Skeletal muscle satellite cell (primary cell): ENCODE measurements around the gene TFPI.

Experiments used
- H3K27me3 ChIP-seq: 2 replicates; pipeline ENCODE4 v1.7.0; 2013; ENCODE audit warnings: low read length; ENCODE audit not compliant: control insufficient read depth, insufficient read depth
- H3K36me3 ChIP-seq: 2 replicates; pipeline ENCODE4 v1.7.0; 2013; ENCODE audit warnings: mild to moderate bottlenecking, control low read depth, low read length; ENCODE audit not compliant: insufficient read depth
- H3K4me1 ChIP-seq: 2 replicates; pipeline ENCODE4 v1.7.0; 2013; ENCODE audit warnings: low read length; ENCODE audit not compliant: control insufficient read depth, insufficient read depth
- H3K4me2 ChIP-seq: 2 replicates; pipeline ENCODE4 v1.7.0; 2013; ENCODE audit warnings: mild to moderate bottlenecking, low read length
- H3K4me3 ChIP-seq: 2 replicates; pipeline ENCODE4 v1.7.0; 2013; ENCODE audit warnings: low read length
- H3K9ac ChIP-seq: 2 replicates; pipeline ENCODE4 v1.7.0; 2013; ENCODE audit warnings: mild to moderate bottlenecking, low read depth, low read length, moderate library complexity
- H3K9me3 ChIP-seq: replicated peaks from 2 replicates; pipeline ENCODE4 v1.7.0; 2013; ENCODE audit warnings: mild to moderate bottlenecking, control low read depth, low read length

The TFPI gene

DNA sequence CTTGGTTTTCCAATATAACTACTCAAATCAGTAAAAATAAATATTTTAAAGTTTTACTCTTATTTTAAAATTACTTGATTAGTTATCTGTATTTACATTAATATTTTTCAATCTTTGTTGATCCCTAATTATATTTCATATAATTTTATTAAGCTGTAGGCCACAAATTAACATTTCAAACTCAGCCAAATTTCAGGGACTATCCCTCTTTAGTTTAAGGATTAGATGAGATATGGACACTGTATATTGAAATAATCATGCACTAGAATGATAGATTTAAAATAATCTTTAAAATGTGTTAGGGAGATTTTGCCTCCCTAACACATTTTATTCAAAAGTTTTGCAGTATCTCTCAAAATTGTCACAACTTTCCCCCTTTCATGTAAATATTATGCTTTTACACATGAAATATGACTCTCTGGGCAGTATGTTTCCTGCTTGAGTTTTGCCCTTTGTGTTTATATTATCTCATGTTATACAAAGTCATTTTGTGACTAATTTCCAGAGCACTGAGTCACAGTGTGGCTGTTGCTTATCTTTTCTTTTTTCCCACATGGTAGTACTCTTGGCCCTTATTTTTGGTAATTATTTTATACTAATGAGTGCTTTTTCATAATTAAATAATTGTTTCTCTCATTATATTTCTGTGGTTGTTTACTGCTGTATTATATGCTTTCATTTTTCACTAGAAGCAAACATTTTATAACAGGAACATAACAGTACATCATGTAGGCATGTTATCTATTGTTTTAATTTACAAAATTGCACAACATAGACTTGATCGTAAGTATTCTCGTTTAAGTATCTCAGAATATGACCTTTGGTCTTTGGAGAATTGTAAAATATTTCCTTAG is 1.2 kb downstream of the TFPI start:
- Histone ChIP-seq H3K27me3 (no peaks in the 10 kb centered on the region), H3K4me2 (peak overlapping the region; percentile 78), H3K4me3 (peak overlapping the region; percentile 79), H3K4me1 (peaks cover 44% of the 10 kb centered on the region), H3K36me3 (peaks cover 22% of the 10 kb centered on the region), H3K9me3 (no peaks in the 10 kb centered on the region), H3K9ac (peak overlapping the region; percentile 98)

DNA sequence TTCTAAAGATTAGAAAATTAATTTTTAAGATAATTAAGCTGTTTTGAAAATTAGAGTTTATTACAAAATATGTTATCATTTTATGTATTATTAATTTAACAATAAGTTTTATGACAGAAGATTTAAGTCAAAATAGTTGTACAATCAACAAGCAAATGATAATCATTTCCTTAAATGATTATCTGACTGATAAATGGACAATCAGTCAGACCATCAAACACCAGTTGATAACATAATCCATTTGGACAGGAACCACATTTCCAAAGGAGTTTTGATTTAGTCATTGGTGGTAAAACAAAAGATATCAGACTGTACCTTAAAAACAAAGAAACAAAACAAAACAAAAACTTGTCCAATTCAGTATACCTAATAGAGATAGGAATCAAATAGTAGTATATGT is 1.9 kb downstream of the TFPI start:
- Histone ChIP-seq H3K4me2 (peak overlapping the region; percentile 78), H3K4me1 (peaks cover 50% of the 10 kb centered on the region), H3K4me3 (peak overlapping the region; percentile 79), H3K9ac (peak overlapping the region; percentile 98), H3K36me3 (peaks cover 22% of the 10 kb centered on the region), H3K27me3 (no peaks in the 10 kb centered on the region), H3K9me3 (no peaks in the 10 kb centered on the region)

DNA sequence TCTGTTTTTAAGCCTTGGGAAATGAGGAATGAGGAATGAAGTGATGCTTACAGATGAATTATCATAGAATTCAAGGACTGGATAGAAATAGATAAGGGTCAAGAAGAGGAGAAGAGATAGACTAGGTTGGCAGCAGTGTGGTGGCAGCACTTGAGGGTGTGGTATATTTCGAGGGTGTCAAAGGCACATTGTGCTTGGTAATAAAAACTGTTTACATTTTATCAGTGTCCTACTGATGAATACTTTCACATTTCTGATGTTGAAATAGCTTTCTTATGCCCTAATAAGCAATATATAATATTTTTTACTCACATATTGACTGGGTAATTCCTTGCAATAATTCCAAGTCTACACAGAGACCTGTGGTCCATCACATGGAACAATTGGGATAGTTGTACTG is 3.4 kb downstream of the TFPI start:
- Histone ChIP-seq H3K9ac (peak overlapping the region; percentile 98), H3K4me1 (peaks cover 64% of the 10 kb centered on the region), H3K9me3 (no peaks in the 10 kb centered on the region), H3K4me3 (peak overlapping the region; percentile 79), H3K4me2 (peak overlapping the region; percentile 78), H3K36me3 (peaks cover 31% of the 10 kb centered on the region), H3K27me3 (no peaks in the 10 kb centered on the region)

DNA sequence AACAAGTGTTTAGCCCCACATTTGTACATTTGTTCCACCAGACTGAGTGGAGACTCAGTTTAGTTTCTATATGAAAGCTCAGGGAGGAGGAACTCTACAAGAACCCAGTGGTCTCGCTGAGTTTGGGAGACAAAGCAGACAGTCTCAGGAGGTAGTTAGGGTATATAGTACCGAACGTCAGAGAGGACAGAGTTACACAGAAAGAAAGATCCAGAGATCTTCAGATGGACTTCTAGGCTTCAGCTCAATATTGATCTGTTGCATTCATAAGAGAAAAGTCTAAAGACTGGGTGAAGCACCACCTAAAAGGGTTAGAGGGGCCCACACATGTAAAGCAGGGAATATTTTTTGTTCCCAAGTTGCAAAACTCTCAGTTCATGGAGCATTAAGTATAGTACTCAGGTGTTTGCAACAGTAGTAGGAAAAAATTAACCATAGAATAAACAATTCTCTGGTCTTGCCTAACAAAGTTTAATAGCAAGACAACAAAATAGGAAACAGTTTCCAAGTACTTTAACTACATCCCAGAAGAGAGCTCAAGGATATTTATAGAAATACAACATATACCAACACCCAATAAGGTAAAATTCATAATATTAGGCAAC is 4.2 kb downstream of the TFPI start:
- Histone ChIP-seq H3K36me3 (peaks cover 31% of the 10 kb centered on the region), H3K4me3 (peak overlapping the region; percentile 79), H3K4me2 (peak overlapping the region; percentile 78), H3K4me1 (peaks cover 68% of the 10 kb centered on the region), H3K27me3 (no peaks in the 10 kb centered on the region), H3K9me3 (no peaks in the 10 kb centered on the region), H3K9ac (peak overlapping the region; percentile 67)

DNA sequence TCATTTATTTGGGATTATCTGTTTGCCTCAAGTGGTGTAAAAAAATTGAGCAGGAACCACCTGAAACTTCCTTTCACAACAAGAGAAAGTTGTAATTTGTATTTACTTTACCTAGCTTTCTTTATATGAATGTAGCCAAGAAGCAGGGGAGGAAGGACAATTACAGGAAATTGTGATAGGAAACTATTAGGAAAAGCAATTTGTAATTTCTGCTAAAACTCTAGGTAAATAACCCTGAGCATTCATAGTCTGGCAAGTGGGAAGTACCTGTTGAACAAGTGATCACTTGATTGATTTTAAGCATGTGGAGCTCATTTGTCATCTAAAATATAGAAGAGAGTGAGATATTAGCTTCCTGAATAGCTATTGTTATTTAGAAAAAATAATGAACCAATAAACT is 5.0 kb downstream of the TFPI start:
- Histone ChIP-seq H3K4me3 (peak overlapping the region; percentile 11), H3K9ac (peak overlapping the region; percentile 67), H3K9me3 (no peaks in the 10 kb centered on the region)

DNA sequence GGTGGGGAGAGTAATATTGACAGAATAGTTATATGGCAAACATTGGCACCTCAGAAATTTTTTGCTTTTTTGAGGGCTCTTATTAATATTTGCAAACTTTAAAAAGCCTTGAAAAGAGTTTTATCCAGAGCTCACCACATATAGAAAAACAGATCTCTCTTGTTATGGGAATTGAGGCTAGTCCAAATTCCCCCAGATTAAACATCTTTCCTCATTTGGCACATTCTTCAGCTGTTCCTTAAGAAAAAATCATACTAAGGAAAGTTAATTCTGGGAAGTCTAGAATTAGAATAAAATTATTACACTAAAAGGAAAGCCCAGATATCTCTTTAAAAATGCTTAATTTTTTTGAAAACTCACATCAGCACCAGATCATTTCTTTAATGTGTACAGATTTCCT is 5.6 kb downstream of the TFPI start:
- Histone ChIP-seq H3K36me3 (peaks cover 44% of the 10 kb centered on the region), H3K9me3 (no peaks in the 10 kb centered on the region), H3K27me3 (no peaks in the 10 kb centered on the region), H3K4me1 (peaks cover 78% of the 10 kb centered on the region), H3K4me2 (peak overlapping the region; percentile 78), H3K9ac (peak overlapping the region; percentile 67), H3K4me3 (peak overlapping the region; percentile 21)

More for the DNA sequence above, 5.0 kb downstream of the TFPI start:
- Histone ChIP-seq H3K27me3 (no peaks in the 10 kb centered on the region), H3K4me2 (peak overlapping the region; percentile 78), H3K36me3 (peaks cover 39% of the 10 kb centered on the region), H3K4me1 (peaks cover 73% of the 10 kb centered on the region)

DNA sequence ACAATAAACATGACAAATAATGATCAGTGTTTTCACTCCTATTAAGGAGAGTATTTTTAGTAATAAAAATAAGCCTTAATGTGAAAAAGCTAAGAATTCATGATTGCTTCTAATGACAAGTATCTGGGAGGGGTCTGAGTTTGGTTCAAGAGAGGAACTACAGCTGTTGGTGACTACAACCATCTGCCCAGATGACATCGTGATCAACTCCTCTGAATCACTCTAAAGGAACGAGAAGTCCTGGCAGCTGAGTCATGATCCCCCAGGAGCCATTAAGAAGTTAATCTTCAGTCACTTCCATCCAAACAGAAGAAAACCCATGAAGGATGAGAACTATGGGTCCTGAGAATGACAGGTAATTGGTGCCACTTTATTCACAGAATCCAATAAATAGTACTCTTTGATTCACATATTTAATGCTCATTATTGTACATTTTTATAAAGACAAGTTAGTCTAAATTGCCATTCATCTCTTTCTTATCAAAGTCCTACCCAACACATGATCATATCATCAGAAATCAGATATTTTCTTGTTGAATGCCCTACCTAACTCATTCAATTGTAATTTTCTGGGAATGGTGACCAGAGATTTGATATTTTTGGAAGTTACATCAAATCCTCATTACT is 6.8 kb downstream of the TFPI start:
- H3K4me2 ChIP-seq, result peak overlapping the region; percentile 78
- no peak overlapping the region for H3K4me3 ChIP-seq
- H3K36me3 ChIP-seq, result peaks cover 47% of the 10 kb centered on the region
- H3K9me3 ChIP-seq, result no peaks in the 10 kb centered on the region
- H3K27me3 ChIP-seq, result no peaks in the 10 kb centered on the region
- peaks cover 90% of the 10 kb centered on the region for H3K4me1 ChIP-seq
- H3K9ac ChIP-seq, result peak overlapping the region; percentile 78

DNA sequence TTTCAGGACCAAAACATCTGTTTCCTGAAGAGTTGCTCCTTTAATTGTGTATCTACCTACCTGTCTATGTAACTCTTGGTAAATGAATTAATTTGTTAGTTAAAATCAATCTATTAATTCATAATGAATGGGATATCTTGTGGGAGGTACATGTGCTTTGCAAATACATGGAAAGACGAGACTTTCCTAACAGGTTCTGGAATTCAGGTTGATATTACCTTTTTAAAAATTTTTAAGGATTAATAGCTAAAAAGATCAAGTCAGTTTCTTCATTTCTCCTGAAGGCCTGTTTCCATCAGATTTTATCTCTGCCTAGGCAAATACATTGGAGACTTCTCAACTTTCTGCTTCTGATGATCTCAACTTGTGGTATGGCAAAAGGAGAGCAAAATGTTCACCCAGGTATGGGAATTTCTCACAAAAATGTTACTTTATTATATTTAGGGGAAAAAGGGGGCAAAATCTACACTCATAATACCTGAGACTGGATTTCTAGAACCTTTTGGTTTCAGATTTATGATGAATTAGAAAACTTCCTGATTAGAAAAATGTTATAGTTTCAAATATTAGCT is 7.4 kb downstream of the TFPI start:
- H3K4me3 ChIP-seq, result no peak overlapping the region
- no peaks in the 10 kb centered on the region for H3K27me3 ChIP-seq
- H3K9ac ChIP-seq, result peak overlapping the region; percentile 78
- peak overlapping the region; percentile 69 for H3K4me2 ChIP-seq
- H3K36me3 ChIP-seq, result peaks cover 47% of the 10 kb centered on the region
- peaks cover 96% of the 10 kb centered on the region for H3K4me1 ChIP-seq
- H3K9me3 ChIP-seq, result no peaks in the 10 kb centered on the region

DNA sequence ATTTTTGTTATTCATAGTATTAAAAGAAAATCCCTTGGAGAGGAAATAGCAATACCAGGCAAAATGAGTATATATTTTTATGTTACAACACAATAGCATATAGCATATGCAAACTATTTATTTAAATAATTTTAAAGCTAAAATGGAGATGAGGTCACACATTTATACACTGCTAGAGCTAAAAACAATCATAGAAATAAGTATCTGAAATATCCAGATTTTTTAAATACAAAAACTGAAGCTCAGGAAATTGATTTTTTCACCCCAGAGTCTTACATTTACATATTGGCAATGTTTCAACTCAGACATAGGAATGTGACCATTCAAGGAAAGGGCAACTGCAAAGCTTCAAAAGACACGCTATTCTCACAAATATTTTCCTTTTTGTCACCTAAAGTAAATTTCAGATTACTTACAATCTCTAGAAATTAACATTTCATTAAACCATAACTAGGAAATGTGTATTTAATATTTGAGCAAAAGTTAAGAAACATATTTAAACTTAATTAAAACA is 8.9 kb downstream of the TFPI start:
- Histone ChIP-seq H3K4me2 (peak overlapping the region; percentile 69), H3K36me3 (peaks cover 39% of the 10 kb centered on the region), H3K4me3 (no peak overlapping the region), H3K9me3 (no peaks in the 10 kb centered on the region), H3K9ac (peak overlapping the region; percentile 78), H3K27me3 (no peaks in the 10 kb centered on the region), H3K4me1 (peaks cover 96% of the 10 kb centered on the region)

DNA sequence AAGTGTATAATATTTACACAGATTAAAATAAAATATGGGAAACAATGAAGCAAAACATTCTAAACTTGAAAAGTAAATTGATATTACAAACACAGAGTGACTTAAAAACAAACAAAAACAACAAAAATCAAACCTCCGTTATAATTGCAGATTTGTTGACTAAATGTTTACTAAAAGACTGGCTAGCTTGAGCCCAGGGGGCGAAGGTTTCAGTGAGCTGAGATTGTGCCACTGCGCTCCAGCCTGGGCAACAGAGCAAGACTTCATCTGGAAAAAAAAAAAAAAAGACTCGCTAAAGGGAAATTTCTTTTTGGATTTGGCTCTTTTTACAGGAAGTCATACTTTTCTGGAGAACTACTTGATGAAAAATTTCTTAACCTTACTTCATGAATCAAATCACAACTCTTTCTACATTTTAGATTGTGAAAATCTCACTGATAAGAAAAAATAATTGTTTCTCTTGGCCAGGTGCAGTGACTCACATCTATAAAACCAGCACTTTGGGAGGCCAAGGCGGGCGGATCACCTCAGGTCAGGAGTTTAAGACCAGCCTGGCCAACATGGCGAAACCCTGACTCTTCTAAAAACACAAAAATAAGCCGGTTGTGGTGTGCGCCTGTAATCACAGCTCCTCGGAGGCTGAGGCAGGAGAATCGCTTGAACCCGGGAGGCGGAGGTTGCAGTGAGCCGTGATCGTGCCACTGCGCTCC is 9.7 kb downstream of the TFPI start:
- H3K4me3 ChIP-seq, result no peak overlapping the region
- H3K4me2 ChIP-seq, result no peak overlapping the region

DNA sequence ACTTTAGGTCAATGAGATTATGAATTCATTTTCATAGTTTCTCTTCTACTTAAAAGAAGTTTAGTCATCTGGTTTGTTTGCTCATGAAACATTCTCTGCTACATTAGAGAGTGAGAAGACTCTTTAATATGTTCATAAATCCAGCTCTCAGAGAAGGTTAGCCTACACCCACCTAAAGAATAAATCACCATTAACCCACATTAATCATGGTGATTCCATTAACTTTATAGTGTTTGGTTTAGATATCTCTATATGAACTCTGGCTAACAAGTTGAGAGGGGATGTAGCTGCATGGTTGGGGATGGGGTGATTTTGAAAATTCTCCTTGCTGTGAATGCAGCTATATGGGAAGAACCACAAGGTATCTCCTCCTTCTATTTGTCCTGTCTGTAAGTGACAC is 10.7 kb downstream of the TFPI start:
- Histone ChIP-seq H3K9ac (peak overlapping the region; percentile 90), H3K27me3 (no peaks in the 10 kb centered on the region), H3K9me3 (no peaks in the 10 kb centered on the region), H3K4me1 (peaks cover 89% of the 10 kb centered on the region), H3K4me3 (no peak overlapping the region), H3K36me3 (peaks cover 48% of the 10 kb centered on the region), H3K4me2 (peak overlapping the region; percentile 4)

More for the DNA sequence above, 9.7 kb downstream of the TFPI start:
- Histone ChIP-seq H3K36me3 (peaks cover 47% of the 10 kb centered on the region), H3K9me3 (no peaks in the 10 kb centered on the region), H3K4me1 (peaks cover 96% of the 10 kb centered on the region), H3K9ac (peak overlapping the region; percentile 90), H3K27me3 (no peaks in the 10 kb centered on the region)
